ENCODE results near the gene SLC30A1.

GRCh38 chr1:211553549-211553948, 25.4 kb downstream of the SLC30A1 start:
- TF ChIP-seq EZH2 (IDR thresholded peaks at IDR 0.05; ENCODE audit: low read length, unreplicated experiment) (no peak), EZH2phosphoT487 (IDR thresholded peaks at IDR 0.05; ENCODE audit: borderline replicate concordance, low read length) (no peak)
- TF ChIP-seq, protein P1, sequence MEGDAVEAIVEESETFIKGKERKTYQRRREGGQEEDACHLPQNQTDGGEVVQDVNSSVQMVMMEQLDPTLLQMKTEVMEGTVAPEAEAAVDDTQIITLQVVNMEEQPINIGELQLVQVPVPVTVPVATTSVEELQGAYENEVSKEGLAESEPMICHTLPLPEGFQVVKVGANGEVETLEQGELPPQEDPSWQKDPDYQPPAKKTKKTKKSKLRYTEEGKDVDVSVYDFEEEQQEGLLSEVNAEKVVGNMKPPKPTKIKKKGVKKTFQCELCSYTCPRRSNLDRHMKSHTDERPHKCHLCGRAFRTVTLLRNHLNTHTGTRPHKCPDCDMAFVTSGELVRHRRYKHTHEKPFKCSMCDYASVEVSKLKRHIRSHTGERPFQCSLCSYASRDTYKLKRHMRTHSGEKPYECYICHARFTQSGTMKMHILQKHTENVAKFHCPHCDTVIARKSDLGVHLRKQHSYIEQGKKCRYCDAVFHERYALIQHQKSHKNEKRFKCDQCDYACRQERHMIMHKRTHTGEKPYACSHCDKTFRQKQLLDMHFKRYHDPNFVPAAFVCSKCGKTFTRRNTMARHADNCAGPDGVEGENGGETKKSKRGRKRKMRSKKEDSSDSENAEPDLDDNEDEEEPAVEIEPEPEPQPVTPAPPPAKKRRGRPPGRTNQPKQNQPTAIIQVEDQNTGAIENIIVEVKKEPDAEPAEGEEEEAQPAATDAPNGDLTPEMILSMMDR (conservative IDR thresholded peaks at IDR 0.05; ENCODE audit: low read depth, low read length) = no peak

All from PC-3 (cell line).